Muscle of leg (tissue), 11 donors: ENCODE results near the gene LTBP1. TPM values are rescaled to one million over a fixed set of nuclear protein-coding genes. Genes with fewer than 3 reads are reported as not detected.

Experiments
- DNase-seq: peaks from one replicate; pipeline ENCODE4 v3.0.0; 2013
- H3K27ac ChIP-seq: one replicate; pipeline ENCODE4 v1.5.1; 2013; ENCODE audit warnings: mild to moderate bottlenecking, low read length, control low read depth
- H3K27me3 ChIP-seq: one replicate; pipeline ENCODE4 v1.6.1; 2013; ENCODE audit warnings: low read length; ENCODE audit not compliant: control insufficient read depth, insufficient read depth
- H3K36me3 ChIP-seq: one replicate; pipeline ENCODE4 v1.6.1; 2013; ENCODE audit warnings: low read length; ENCODE audit not compliant: control insufficient read depth, insufficient read depth
- H3K4me1 ChIP-seq: one replicate; pipeline ENCODE4 v1.6.1; 2013; ENCODE audit warnings: low read length; ENCODE audit not compliant: control insufficient read depth, insufficient read depth
- H3K4me3 ChIP-seq: one replicate; pipeline ENCODE4 v1.5.1; 2013; ENCODE audit warnings: low read length, control low read depth
- H3K9me3 ChIP-seq: replicated peaks from 2 replicates; pipeline ENCODE4 v1.6.1; 2013; ENCODE audit warnings: low read depth, low read length; ENCODE audit not compliant: control insufficient read depth
- WGBS: methylation state at CpG from one replicate; pipeline ENCODE4 v1.1.5; 2013; ENCODE audit warnings: missing lambda C conversion rate; ENCODE audit not compliant: insufficient coverage; 5-methylcytosine and 5-hydroxymethylcytosine counted together
- polyA plus RNA-seq, 8 donors: library from polyadenylated mRNA; unstranded; fragments of 120-200 nt; gene quantifications; one replicate each; pipeline versions ENCODE4 v1.2.1 to v1.2.3, GENCODE V29; 2013; ENCODE audit warnings: inconsistent platforms in 1 of 8, low replicate concordance in 1 of 8; ENCODE audit not compliant: insufficient read length in 8 of 8, insufficient read depth in 1 of 8
- total RNA-seq: library from RNA; stranded (reverse); fragments of 120-200 nt; gene quantifications from one replicate; pipeline ENCODE4 v1.2.4, GENCODE V29; 2013

The LTBP1 gene
- total and polyA plus RNA-seq, 9 donors = 37.5 to 87.3 (median 57.9) TPM

GRCh38 chr2:33411765-33412164, 465.0 kb downstream of the LTBP1 start:
- H3K36me3 ChIP-seq = no peaks in the 10 kb centered on the region
- H3K27ac ChIP-seq = no peak overlapping the region
- H3K27me3 ChIP-seq = no peaks in the 10 kb centered on the region
- no peaks in the 10 kb centered on the region for H3K4me1 ChIP-seq
- no peak for DNase-seq
- 33% methylated on average over 2 of the region's 3 CpGs for WGBS
- peaks cover 4% of the 10 kb centered on the region for H3K9me3 ChIP-seq
- H3K4me3 ChIP-seq = no peak overlapping the region

GRCh38 chr2:33412920-33413319, 466.2 kb downstream of the LTBP1 start:
- peak; percentile 31 for DNase-seq
- WGBS = no CpG with 5 or more reads among the region's 1 CpG
- no peaks in the 10 kb centered on the region for H3K36me3 ChIP-seq
- H3K4me3 ChIP-seq = no peak overlapping the region
- no peak overlapping the region for H3K27ac ChIP-seq
- H3K27me3 ChIP-seq = no peaks in the 10 kb centered on the region
- H3K9me3 ChIP-seq = peaks cover 4% of the 10 kb centered on the region
- no peaks in the 10 kb centered on the region for H3K4me1 ChIP-seq

- Histone ChIP-seq H3K4me1 (peaks cover 9% of the 10 kb centered on the region), H3K36me3 (no peaks in the 10 kb centered on the region), H3K4me3 (no peak overlapping the region), H3K27ac (no peak overlapping the region), H3K27me3 (no peaks in the 10 kb centered on the region), H3K9me3 (no peaks in the 10 kb centered on the region)
- 80% methylated on average over 1 of the region's 5 CpGs for WGBS
- no peak for DNase-seq
Measured at GRCh38 chr2:33419581-33420200, 472.9 kb downstream of the LTBP1 start.

- H3K27ac ChIP-seq = no peak overlapping the region
- no peak for DNase-seq
- H3K4me3 ChIP-seq = no peak overlapping the region
- no peaks in the 10 kb centered on the region for H3K9me3 ChIP-seq
- H3K27me3 ChIP-seq = no peaks in the 10 kb centered on the region
- WGBS = 72% methylated on average over 3 of the region's 4 CpGs
- H3K36me3 ChIP-seq = no peaks in the 10 kb centered on the region
- peaks cover 9% of the 10 kb centered on the region for H3K4me1 ChIP-seq
Measured at GRCh38 chr2:33420726-33421125, 474.0 kb downstream of the LTBP1 start.

GRCh38 chr2:33421820-33422219, 475.1 kb downstream of the LTBP1 start:
- Histone ChIP-seq H3K27me3 (no peaks in the 10 kb centered on the region), H3K4me1 (peaks cover 9% of the 10 kb centered on the region), H3K36me3 (no peaks in the 10 kb centered on the region), H3K27ac (no peak overlapping the region), H3K9me3 (no peaks in the 10 kb centered on the region), H3K4me3 (no peak overlapping the region)
- 43% methylated on average over 1 of the region's 2 CpGs for WGBS
- no peak for DNase-seq

- no peaks in the 10 kb centered on the region for H3K9me3 ChIP-seq
- H3K4me3 ChIP-seq = no peak overlapping the region
- WGBS = no CpG with 5 or more reads among the region's 1 CpG
- H3K27ac ChIP-seq = no peak overlapping the region
- DNase-seq = no peak
- H3K4me1 ChIP-seq = peaks cover 7% of the 10 kb centered on the region
- H3K27me3 ChIP-seq = no peaks in the 10 kb centered on the region
- H3K36me3 ChIP-seq = no peaks in the 10 kb centered on the region
Measured at GRCh38 chr2:33425161-33425560, 478.4 kb downstream of the LTBP1 start.

- no peak for DNase-seq
- no CpG with 5 or more reads among the region's 1 CpG for WGBS
- Histone ChIP-seq H3K4me1 (peaks cover 4% of the 10 kb centered on the region), H3K36me3 (no peaks in the 10 kb centered on the region), H3K9me3 (no peaks in the 10 kb centered on the region), H3K4me3 (no peak overlapping the region), H3K27me3 (no peaks in the 10 kb centered on the region), H3K27ac (no peak overlapping the region)
Measured at GRCh38 chr2:33425586-33426031, 478.9 kb downstream of the LTBP1 start.

GRCh38 chr2:33426666-33427231, 480.0 kb downstream of the LTBP1 start:
- H3K4me1 ChIP-seq = no peaks in the 10 kb centered on the region
- peak; percentile 30 for DNase-seq
- no peak overlapping the region for H3K27ac ChIP-seq
- 0% methylated on average over 1 of the region's 3 CpGs for WGBS
- H3K4me3 ChIP-seq = no peak overlapping the region
- H3K36me3 ChIP-seq = no peaks in the 10 kb centered on the region
- H3K9me3 ChIP-seq = no peaks in the 10 kb centered on the region
- no peaks in the 10 kb centered on the region for H3K27me3 ChIP-seq

- H3K4me1 ChIP-seq = no peaks in the 10 kb centered on the region
- WGBS = no CpG with 5 or more reads among the region's 3 CpGs
- H3K9me3 ChIP-seq = no peaks in the 10 kb centered on the region
- H3K4me3 ChIP-seq = no peak overlapping the region
- H3K27ac ChIP-seq = no peak overlapping the region
- H3K36me3 ChIP-seq = no peaks in the 10 kb centered on the region
- no peaks in the 10 kb centered on the region for H3K27me3 ChIP-seq
- DNase-seq = no peak
Measured at GRCh38 chr2:33430077-33430476, 483.3 kb downstream of the LTBP1 start.

GRCh38 chr2:33430856-33431255, 484.1 kb downstream of the LTBP1 start:
- Histone ChIP-seq H3K27me3 (no peaks in the 10 kb centered on the region), H3K4me3 (no peak overlapping the region), H3K4me1 (no peaks in the 10 kb centered on the region), H3K36me3 (no peaks in the 10 kb centered on the region), H3K9me3 (no peaks in the 10 kb centered on the region), H3K27ac (no peak overlapping the region)
- WGBS = no CpG with 5 or more reads among the region's 1 CpG
- DNase-seq = no peak
